G401 (cell line): ENCODE results near the gene SLC66A2. TPM values are rescaled to one million over a fixed set of nuclear protein-coding genes. Genes with fewer than 3 reads are reported as not detected.

ENCODE experiments used
- DNase-seq: peaks from one replicate; pipeline ENCODE4 v3.0.0-alpha.2; 2015; ENCODE audit warnings: low spot score
- in situ Hi-C: cut with HindIII; loops from 2 replicates; pipeline ENCODE4 v1.10.0; 2016; ENCODE audit warnings: low sequenced_read_pairs, mixed read lengths
- total RNA-seq: library from RNA; depleted of rRNA; stranded (reverse); fragments of >200 nt; shearing (Covaris generic); gene quantifications from 2 replicates; pipeline ENCODE4 v1.2.3, GENCODE V29; 2014

The SLC66A2 gene
- total RNA-seq, 1 experiment from 2014 or later: 65.7 TPM

- DNase-seq: no peak
- in situ Hi-C loops: no loop called here
Measured at GRCh38 chr18:79953971-79954651, 2.7 kb upstream of the SLC66A2 start.

GRCh38 chr18:79952996-79953559 is 1.6 kb upstream of the SLC66A2 start:
- in situ Hi-C loops: no loop called here
- no peak for DNase-seq

GRCh38 chr18:79952456-79952995 is 1.1 kb upstream of the SLC66A2 start:
- in situ Hi-C loops: no loop called here
- DNase-seq: no peak

- no peak for DNase-seq
- in situ Hi-C loops: no loop called here
Measured at GRCh38 chr18:79950515-79951341, 725 bp downstream of the SLC66A2 start.

- DNase-seq: no peak
- in situ Hi-C loops: no loop called here
Measured at GRCh38 chr18:79949697-79950487, 1.6 kb downstream of the SLC66A2 start.

GRCh38 chr18:79948719-79949411 is 2.6 kb downstream of the SLC66A2 start:
- no peak for DNase-seq
- in situ Hi-C loops: no loop called here

GRCh38 chr18:79947881-79948610 is 3.4 kb downstream of the SLC66A2 start:
- DNase-seq: no peak
- in situ Hi-C loops: no loop called here

- DNase-seq: no peak
- in situ Hi-C loops: no loop called here
Measured at GRCh38 chr18:79947054-79947755, 4.2 kb downstream of the SLC66A2 start.

- in situ Hi-C loops: no loop called here
- no peak for DNase-seq
Measured at GRCh38 chr18:79945118-79946042, 6.1 kb downstream of the SLC66A2 start.

GRCh38 chr18:79944746-79945117 is 6.7 kb downstream of the SLC66A2 start:
- no peak for DNase-seq
- in situ Hi-C loops: no loop called here

- no peak for DNase-seq
- in situ Hi-C loops: no loop called here
Measured at GRCh38 chr18:79944126-79944731, 7.2 kb downstream of the SLC66A2 start.

- in situ Hi-C loops: no loop called here
Measured at GRCh38 chr18:79943608-79944125, 7.8 kb downstream of the SLC66A2 start.

GRCh38 chr18:79942786-79943607 is 8.5 kb downstream of the SLC66A2 start:
- no peak for DNase-seq
- in situ Hi-C loops: no loop called here

More at GRCh38 chr18:79943608-79944125, 7.8 kb downstream of the SLC66A2 start:
- DNase-seq: no peak

GRCh38 chr18:79942211-79942610 is 9.2 kb downstream of the SLC66A2 start:
- no peak for DNase-seq
- in situ Hi-C loops: no loop called here

- no peak for DNase-seq
- in situ Hi-C loops: no loop called here
Measured at GRCh38 chr18:79941473-79942119, 9.9 kb downstream of the SLC66A2 start.
